HEK293T (cell line): ENCODE results near the gene COPS7A.

Source experiments
- BHLHE40 ChIP-seq: fragments of 450-650 bp; IDR thresholded peaks from 2 replicates; pipeline ENCODE4 v1.6.1; 2016; ENCODE audit warnings: mild to moderate bottlenecking, moderate library complexity, borderline replicate concordance
- FOXA1 ChIP-seq: fragments of 450-650 bp; IDR thresholded peaks from 2 replicates; pipeline ENCODE4 v1.6.1; 2016; ENCODE audit warnings: mild to moderate bottlenecking
- FOXK2 ChIP-seq: fragments of 450-650 bp; IDR thresholded peaks from 2 replicates; pipeline ENCODE4 v1.6.1; 2016; ENCODE audit warnings: mild to moderate bottlenecking
- FOXM1 ChIP-seq: fragments of 450-650 bp; IDR thresholded peaks from 2 replicates; pipeline ENCODE4 v1.6.1; 2017; ENCODE audit warnings: mild to moderate bottlenecking, borderline replicate concordance
- HDGF ChIP-seq: fragments of 450-650 bp; IDR thresholded peaks from 2 replicates; pipeline ENCODE4 v1.6.1; 2017; ENCODE audit warnings: antibody characterized with exemption, borderline replicate concordance
- L3MBTL2 ChIP-seq: fragments of 450-650 bp; conservative IDR thresholded peaks from 2 replicates; pipeline ENCODE4 v1.6.1; 2016; ENCODE audit warnings: mild to moderate bottlenecking
- NFRKB ChIP-seq: fragments of 450-650 bp; IDR thresholded peaks from 2 replicates; pipeline ENCODE4 v1.6.1; 2016; ENCODE audit warnings: mild to moderate bottlenecking, moderate library complexity
- SP1 ChIP-seq: fragments of 450-650 bp; IDR thresholded peaks from 2 replicates; pipeline ENCODE4 v1.6.1; 2017
- SUZ12 ChIP-seq: fragments of 450-650 bp; IDR thresholded peaks from 2 replicates; pipeline ENCODE4 v1.6.1; 2016; ENCODE audit warnings: mild to moderate bottlenecking
- TARDBP ChIP-seq: fragments of 450-650 bp; IDR thresholded peaks from 2 replicates; pipeline ENCODE4 v1.6.1; 2016
- TF ChIP-seq, protein P1 (sequence below): fragments of 450-650 bp; IDR thresholded peaks from 2 replicates; pipeline ENCODE4 v1.6.1; 2016

DNA sequence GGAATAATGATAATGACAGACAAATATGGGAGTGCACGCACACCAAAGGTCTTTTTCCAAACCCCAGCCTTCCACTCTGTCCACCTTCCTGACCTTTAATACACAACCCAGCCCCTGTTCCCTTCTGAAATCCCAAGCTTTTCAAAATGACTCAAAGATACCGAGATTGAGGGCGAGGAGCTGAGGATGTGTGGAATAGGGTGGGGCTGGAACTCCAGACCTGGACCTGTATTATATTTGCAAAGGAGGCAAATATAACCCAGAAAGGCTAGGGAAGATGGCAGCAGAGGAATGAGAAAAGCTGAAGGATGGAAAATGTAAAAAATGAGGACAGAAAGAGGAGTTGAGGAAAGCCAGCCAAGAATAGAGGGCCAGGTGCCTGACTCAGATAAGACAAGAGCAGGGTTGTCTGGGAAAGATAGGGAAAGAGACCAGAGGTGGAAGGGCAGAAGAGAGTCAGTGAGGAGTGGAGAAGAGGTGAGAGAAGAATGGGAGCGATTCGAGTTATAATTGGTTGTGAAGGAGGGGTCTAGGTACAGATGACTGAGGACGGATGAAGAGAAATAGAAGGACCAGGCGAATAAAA lies 41.3 kb downstream of the COPS7A start:
- TF ChIP-seq FOXM1 (no peak), HDGF (no peak), BHLHE40 (no peak), FOXK2 (no peak), SP1 (no peak), SUZ12 (no peak), NFRKB (no peak), TARDBP (no peak), FOXA1 (no peak), L3MBTL2 (no peak)
- TF ChIP-seq, protein P1, sequence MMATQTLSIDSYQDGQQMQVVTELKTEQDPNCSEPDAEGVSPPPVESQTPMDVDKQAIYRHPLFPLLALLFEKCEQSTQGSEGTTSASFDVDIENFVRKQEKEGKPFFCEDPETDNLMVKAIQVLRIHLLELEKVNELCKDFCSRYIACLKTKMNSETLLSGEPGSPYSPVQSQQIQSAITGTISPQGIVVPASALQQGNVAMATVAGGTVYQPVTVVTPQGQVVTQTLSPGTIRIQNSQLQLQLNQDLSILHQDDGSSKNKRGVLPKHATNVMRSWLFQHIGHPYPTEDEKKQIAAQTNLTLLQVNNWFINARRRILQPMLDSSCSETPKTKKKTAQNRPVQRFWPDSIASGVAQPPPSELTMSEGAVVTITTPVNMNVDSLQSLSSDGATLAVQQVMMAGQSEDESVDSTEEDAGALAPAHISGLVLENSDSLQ = no peak
